GM10266 (cell line): ENCODE results near the gene ZNF70.

ENCODE experiments used
- DNase-seq: peaks from one replicate; pipeline ENCODE4 v3.0.0; 2012; ENCODE audit errors: extremely low spot score
- CTCF ChIP-seq: IDR thresholded peaks from 2 replicates; pipeline ENCODE4 v1.5.1; 2012; ENCODE audit warnings: mild to moderate bottlenecking, low read depth; ENCODE audit not compliant: control insufficient read depth, insufficient read depth; ENCODE audit errors: missing control alignments

The ZNF70 gene

DNA sequence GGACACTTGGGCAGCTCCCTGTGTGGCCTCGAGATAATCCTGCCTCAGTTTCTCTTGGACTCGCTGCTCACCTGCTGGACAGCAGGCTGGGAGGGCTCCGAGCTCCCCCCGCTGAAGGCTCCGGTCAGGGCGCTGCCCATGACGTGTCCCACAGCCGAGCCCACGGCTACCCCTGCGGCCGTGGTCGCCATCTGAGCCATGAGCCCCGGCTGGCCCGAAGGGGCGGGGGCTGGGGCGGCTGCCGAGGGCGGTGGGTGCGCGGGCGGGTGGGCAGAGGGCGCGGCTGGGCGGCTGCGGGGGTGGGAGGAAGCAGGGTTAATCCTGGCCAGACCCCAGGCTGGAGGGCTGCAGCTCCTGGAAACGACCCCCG lies 16.4 kb upstream of the ZNF70 start:
- TF ChIP-seq CTCF, result no peak
- DNase-seq, result no peak

DNA sequence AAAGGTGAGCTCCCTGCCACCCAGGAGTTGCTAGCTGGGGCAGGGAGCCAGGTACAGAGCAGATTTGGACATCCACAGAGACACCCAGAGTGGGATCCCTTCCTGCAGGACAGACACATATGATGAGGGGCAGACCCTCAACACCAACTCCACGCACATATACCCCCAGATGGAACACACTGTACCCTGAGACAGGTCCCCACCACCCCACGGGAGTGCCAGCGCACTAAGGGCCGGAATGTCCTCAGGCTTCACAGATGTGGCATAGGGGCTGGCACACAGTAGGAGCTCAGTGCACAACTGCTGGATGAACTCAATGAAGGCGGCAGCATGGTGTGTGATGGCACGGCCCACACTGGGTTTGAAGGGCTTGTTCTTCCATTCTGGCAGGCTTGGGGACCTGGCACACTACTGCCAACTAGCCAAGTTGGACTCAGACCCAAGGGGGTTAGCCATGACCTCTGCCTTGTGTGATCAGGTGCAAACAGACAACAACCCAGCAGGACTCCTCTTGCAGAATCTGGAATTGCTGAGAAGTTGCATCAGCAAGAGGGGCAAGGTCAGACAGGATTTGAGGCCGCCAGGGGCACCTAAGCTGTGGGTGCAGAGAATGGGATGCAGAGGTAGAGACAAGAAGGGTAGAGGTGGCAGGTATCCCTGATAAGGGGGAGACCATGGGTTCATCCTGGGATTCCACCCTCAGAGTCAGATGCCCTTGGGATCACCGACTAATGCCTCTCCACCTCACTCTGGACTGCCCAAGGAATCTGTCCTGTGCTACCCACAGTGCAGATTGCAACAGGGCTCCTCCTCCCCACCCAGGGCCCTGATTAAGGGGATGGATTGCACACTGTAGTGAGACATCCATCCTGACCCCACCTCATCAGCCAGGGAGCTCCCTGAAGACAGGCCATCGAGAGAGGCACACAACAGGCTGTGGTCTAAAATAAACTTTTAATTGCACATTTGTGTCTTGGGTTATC lies 14.3 kb upstream of the ZNF70 start:
- no peak for TF ChIP-seq CTCF
- no peak for DNase-seq

- TF ChIP-seq CTCF, result no peak
- no peak for DNase-seq
Measured at GRCh38 chr22:23763954-23764353, 13.0 kb upstream of the ZNF70 start.

DNA sequence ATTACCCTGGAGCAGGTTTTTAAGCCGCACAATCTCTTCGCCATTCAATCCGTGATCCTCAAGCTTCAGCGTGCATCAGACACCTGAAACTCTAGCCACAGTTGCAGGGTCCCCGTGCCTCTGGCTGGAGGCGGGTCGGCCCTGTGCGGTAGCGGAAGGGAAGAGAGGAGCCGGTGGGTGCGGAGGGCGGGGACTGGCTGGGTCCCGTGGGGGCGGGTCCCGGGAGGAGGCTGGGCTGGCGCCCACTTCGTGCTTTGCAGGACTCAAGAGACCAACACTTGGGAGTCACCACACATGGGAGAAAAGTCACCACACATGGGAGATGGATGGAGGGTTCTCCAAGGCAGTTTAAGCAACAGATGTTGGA lies 12.7 kb upstream of the ZNF70 start:
- TF ChIP-seq CTCF, result no peak
- no peak for DNase-seq

- DNase-seq, result no peak
- TF ChIP-seq CTCF, result no peak
Measured at GRCh38 chr22:23762842-23763578, 12.1 kb upstream of the ZNF70 start, which contains the start of gene C22orf15. TSS of gene C22orf15 (plus strand) at chr22:23762990. CDS start at chr22:23763307, 317 bp downstream.

- TF ChIP-seq CTCF, result no peak
- no peak for DNase-seq
Measured at GRCh38 chr22:23760056-23760455, 9.1 kb upstream of the ZNF70 start.

- no peak for DNase-seq
- TF ChIP-seq CTCF, result no peak
Measured at GRCh38 chr22:23759566-23759965, 8.7 kb upstream of the ZNF70 start.
